ENCODE measurements around the gene HIP1R. TPM values are rescaled to one million over a fixed set of nuclear protein-coding genes. Genes with fewer than 3 reads are reported as not detected.

The HIP1R gene
- polyA plus RNA-seq, 2 donors, result 23.1 to 32.7 TPM

DNA sequence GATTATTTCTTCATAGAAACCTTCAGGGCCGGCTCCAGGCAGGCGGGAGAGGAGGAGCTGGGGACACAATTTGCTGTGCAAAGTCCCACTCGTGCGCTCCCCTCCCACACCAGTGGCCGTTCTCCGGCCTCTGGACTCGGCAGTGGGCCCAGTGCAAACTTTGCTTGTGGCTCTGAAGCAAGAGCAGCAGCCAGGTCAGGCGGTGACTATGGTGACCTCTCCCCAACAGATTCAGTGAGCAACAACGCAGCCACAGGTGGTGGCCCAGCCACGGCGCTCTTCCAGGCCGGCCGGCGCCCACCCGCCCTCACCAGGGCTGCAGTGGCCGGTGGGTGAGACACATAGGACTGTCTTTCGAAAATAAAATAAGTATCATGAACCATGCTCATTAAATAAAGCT lies 31.1 kb downstream of the HIP1R start:
- no peaks in the 10 kb centered on the region for H3K27me3 ChIP-seq (ENCODE audit: control insufficient read depth in 1 of 2, insufficient read depth in 2 of 2, low read length in 2 of 2)
- H3K4me3 ChIP-seq (ENCODE audit: low read depth in 1 of 2, low read length in 2 of 2), result no peak overlapping the region
- H3K27ac ChIP-seq (ENCODE audit: low read depth in 2 of 2, low read length in 1 of 2), result no peak overlapping the region
- 87 to 95% methylated on average over 17 of the region's 17 CpGs for WGBS, 2 donors
- peaks cover 15 to 39% of the 10 kb centered on the region in 2 donors for H3K36me3 ChIP-seq (ENCODE audit: control insufficient read depth in 2 of 2, insufficient read depth in 2 of 2, low read length in 1 of 2)
- H3K9me3 ChIP-seq (ENCODE audit: control insufficient read depth in 2 of 2, insufficient read depth in 1 of 2, low read depth in 1 of 2, low read length in 1 of 2), result no peaks in the 10 kb centered on the region
- H3K4me1 ChIP-seq (ENCODE audit: control insufficient read depth in 2 of 2, insufficient read depth in 2 of 2, low read length in 1 of 2), result peaks cover 6 to 23% of the 10 kb centered on the region in 2 donors

DNA sequence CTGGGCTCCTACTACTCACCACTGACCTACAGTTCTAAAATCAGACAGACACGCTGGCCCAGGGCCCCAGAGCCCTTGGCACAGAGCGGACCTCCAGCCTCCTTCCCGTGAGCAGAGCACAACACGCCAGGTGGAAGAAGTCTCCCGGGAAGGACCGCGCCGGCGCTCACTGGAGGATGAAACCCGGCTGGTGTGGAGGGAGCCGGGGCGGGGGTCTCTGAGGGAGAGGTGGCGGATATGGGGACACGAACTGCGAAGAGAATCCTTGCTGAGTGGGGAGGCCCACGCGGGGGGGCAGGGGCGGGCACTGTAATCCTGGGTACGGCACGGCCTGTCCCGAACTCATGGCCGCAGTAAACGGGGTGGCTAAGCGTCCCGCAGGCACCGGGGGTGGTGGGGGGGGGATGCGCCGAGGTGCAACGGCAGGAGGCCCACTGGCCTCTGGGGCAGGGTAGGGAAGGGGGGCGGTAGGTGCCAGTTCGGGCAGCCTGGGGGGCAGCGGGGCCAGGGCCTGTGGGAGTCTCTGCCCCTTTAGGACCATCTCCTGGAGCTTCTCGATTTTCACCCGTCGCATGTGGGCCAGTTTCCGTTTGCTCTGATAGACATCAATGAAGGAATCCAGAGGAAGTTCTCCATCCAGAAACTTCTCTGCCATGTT lies 31.8 kb downstream of the HIP1R start:
- Histone ChIP-seq H3K36me3 (ENCODE audit: control insufficient read depth in 2 of 2, insufficient read depth in 2 of 2, low read length in 1 of 2) (peaks cover 15 to 39% of the 10 kb centered on the region in 2 donors), H3K27me3 (ENCODE audit: control insufficient read depth in 1 of 2, insufficient read depth in 2 of 2, low read length in 2 of 2) (no peaks in the 10 kb centered on the region), H3K9me3 (ENCODE audit: control insufficient read depth in 2 of 2, insufficient read depth in 1 of 2, low read depth in 1 of 2, low read length in 1 of 2) (no peaks in the 10 kb centered on the region), H3K27ac (ENCODE audit: low read depth in 2 of 2, low read length in 1 of 2) (peak overlapping the region in 1 of 2 donors; percentile 18), H3K4me3 (ENCODE audit: low read depth in 1 of 2, low read length in 2 of 2) (no peak overlapping the region), H3K4me1 (ENCODE audit: control insufficient read depth in 2 of 2, insufficient read depth in 2 of 2, low read length in 1 of 2) (peaks cover 6 to 23% of the 10 kb centered on the region in 2 donors)
- 84 to 88% methylated on average over 27 to 36 of the region's 36 CpGs for WGBS, 2 donors

DNA sequence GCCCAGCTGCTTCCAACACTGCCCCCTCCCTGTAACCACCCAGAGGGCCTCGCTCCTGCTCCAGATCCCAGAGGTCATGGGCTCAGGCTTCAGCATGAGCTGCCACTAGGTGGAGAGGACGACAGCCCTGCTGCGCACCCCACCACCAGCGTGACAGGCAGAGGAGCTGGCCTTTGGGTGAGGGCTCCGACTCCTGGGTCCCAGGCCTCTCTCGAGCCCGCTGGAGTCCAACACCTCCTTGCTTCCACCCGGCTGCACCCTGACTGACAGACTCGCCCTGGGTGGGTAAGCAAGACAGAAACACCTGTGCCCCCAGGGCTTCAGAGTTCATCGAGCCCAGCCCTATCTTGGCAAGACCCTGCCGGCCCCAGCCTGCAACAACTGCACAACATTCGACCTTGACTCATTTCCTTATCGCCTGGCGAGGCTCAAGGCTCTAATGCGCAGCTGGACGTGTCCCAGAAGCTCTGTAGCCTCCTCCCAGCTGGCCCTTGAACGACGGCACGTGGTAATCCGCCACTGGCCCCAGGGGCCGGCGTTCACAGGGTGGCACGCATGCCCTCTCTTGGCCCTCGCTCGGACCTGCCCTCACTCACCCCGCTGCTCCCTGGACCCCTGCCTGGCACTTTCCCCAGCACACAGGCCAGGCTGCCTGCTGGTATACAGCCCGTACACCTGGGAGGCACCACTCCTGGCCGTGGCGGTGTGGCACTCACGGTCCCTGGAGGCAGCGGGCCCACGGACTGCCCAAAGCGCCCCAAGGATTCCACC lies 32.6 kb downstream of the HIP1R start:
- peaks cover 6 to 22% of the 10 kb centered on the region in 2 donors for H3K4me1 ChIP-seq (ENCODE audit: control insufficient read depth in 2 of 2, insufficient read depth in 2 of 2, low read length in 1 of 2)

GRCh38 chr12:122868471-122869177 lies 33.4 kb downstream of the HIP1R start:
- Histone ChIP-seq H3K27me3 (ENCODE audit: control insufficient read depth in 1 of 2, insufficient read depth in 2 of 2, low read length in 2 of 2) (no peaks in the 10 kb centered on the region), H3K4me3 (ENCODE audit: low read depth in 1 of 2, low read length in 2 of 2) (no peak overlapping the region), H3K9me3 (ENCODE audit: control insufficient read depth in 2 of 2, insufficient read depth in 1 of 2, low read depth in 1 of 2, low read length in 1 of 2) (no peaks in the 10 kb centered on the region), H3K36me3 (ENCODE audit: control insufficient read depth in 2 of 2, insufficient read depth in 2 of 2, low read length in 1 of 2) (peaks cover 15 to 37% of the 10 kb centered on the region in 2 donors), H3K4me1 (ENCODE audit: control insufficient read depth in 2 of 2, insufficient read depth in 2 of 2, low read length in 1 of 2) (peaks cover 5 to 22% of the 10 kb centered on the region in 2 donors), H3K27ac (ENCODE audit: low read depth in 2 of 2, low read length in 1 of 2) (peak overlapping the region; percentile 39 to 81)
- 86 to 87% methylated on average over 13 of the region's 13 CpGs for WGBS, 2 donors

More for the DNA sequence above, 32.6 kb downstream of the HIP1R start:
- H3K27ac ChIP-seq (ENCODE audit: low read depth in 2 of 2, low read length in 1 of 2), result peak overlapping the region; percentile 39 to 81
- H3K36me3 ChIP-seq (ENCODE audit: control insufficient read depth in 2 of 2, insufficient read depth in 2 of 2, low read length in 1 of 2), result peaks cover 15 to 39% of the 10 kb centered on the region in 2 donors
- no peak overlapping the region for H3K4me3 ChIP-seq (ENCODE audit: low read depth in 1 of 2, low read length in 2 of 2)
- H3K27me3 ChIP-seq (ENCODE audit: control insufficient read depth in 1 of 2, insufficient read depth in 2 of 2, low read length in 2 of 2), result no peaks in the 10 kb centered on the region
- H3K9me3 ChIP-seq (ENCODE audit: control insufficient read depth in 2 of 2, insufficient read depth in 1 of 2, low read depth in 1 of 2, low read length in 1 of 2), result no peaks in the 10 kb centered on the region
- WGBS, 2 donors, result 36 to 48% methylated on average over 33 of the region's 33 CpGs

DNA sequence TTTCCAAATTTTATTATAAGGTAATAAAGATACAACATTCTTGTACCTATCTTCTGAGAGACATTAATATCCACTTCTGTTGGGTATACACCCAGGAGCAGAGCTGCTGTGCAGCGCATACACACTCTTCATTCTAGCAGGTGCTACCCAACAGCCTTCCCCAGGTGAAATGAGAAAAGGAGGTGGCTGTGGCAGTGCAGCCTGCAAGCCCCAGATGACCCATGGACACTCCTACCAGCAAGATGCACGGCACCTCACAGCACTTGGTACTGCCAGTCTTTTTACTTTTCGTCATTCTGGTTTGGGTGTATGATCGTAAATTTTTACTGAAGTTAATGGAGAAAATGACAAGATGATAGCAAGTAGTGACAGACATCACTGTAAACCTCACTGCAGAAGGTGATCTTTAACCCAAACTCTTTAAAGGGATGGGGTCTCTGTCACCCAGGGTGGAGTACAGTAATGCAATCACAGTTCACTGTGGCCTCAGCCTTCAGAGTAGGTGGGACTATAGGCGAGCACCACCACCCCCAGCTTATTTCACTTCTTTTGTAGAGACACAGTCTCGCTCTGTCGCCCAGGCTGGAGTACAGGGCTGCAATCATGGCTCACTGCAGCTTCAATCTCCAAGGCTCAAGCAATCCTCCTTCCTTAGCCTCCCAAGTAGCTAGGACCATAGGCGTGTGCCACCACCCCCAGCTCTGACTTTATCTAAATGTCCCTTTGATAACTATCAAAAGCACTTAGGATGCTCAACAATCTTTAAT lies 34.1 kb downstream of the HIP1R start:
- no peak overlapping the region for H3K27ac ChIP-seq (ENCODE audit: low read depth in 2 of 2, low read length in 1 of 2)
- H3K9me3 ChIP-seq (ENCODE audit: control insufficient read depth in 2 of 2, insufficient read depth in 1 of 2, low read depth in 1 of 2, low read length in 1 of 2), result no peaks in the 10 kb centered on the region
- H3K4me3 ChIP-seq (ENCODE audit: low read depth in 1 of 2, low read length in 2 of 2), result no peak overlapping the region
- H3K27me3 ChIP-seq (ENCODE audit: control insufficient read depth in 1 of 2, insufficient read depth in 2 of 2, low read length in 2 of 2), result no peaks in the 10 kb centered on the region
- WGBS, 2 donors, result 95 to 96% methylated on average over 8 of the region's 8 CpGs
- H3K4me1 ChIP-seq (ENCODE audit: control insufficient read depth in 2 of 2, insufficient read depth in 2 of 2, low read length in 1 of 2), result peaks cover 5 to 22% of the 10 kb centered on the region in 2 donors
- H3K36me3 ChIP-seq (ENCODE audit: control insufficient read depth in 2 of 2, insufficient read depth in 2 of 2, low read length in 1 of 2), result peaks cover 15 to 34% of the 10 kb centered on the region in 2 donors

- H3K4me3 ChIP-seq (ENCODE audit: low read depth in 1 of 2, low read length in 2 of 2), result peak overlapping the region in 1 of 2 donors; percentile 38
- peaks cover 5 to 22% of the 10 kb centered on the region in 2 donors for H3K4me1 ChIP-seq (ENCODE audit: control insufficient read depth in 2 of 2, insufficient read depth in 2 of 2, low read length in 1 of 2)
- WGBS, 2 donors, result 91 to 93% methylated on average over 11 of the region's 11 CpGs
- H3K27me3 ChIP-seq (ENCODE audit: control insufficient read depth in 1 of 2, insufficient read depth in 2 of 2, low read length in 2 of 2), result no peaks in the 10 kb centered on the region
- H3K9me3 ChIP-seq (ENCODE audit: control insufficient read depth in 2 of 2, insufficient read depth in 1 of 2, low read depth in 1 of 2, low read length in 1 of 2), result no peaks in the 10 kb centered on the region
- H3K36me3 ChIP-seq (ENCODE audit: control insufficient read depth in 2 of 2, insufficient read depth in 2 of 2, low read length in 1 of 2), result peaks cover 15 to 34% of the 10 kb centered on the region in 2 donors
- peak overlapping the region in 1 of 2 donors; percentile 30 for H3K27ac ChIP-seq (ENCODE audit: low read depth in 2 of 2, low read length in 1 of 2)
Measured at GRCh38 chr12:122870163-122870842, 35.0 kb downstream of the HIP1R start.

GRCh38 chr12:122870867-122871664 lies 35.8 kb downstream of the HIP1R start:
- peak overlapping the region; percentile 77 to 91 for H3K27ac ChIP-seq (ENCODE audit: low read depth in 2 of 2, low read length in 1 of 2)
- H3K27me3 ChIP-seq (ENCODE audit: control insufficient read depth in 1 of 2, insufficient read depth in 2 of 2, low read length in 2 of 2), result no peaks in the 10 kb centered on the region
- 26 to 29% methylated on average over 15 of the region's 15 CpGs for WGBS, 2 donors
- no peaks in the 10 kb centered on the region for H3K9me3 ChIP-seq (ENCODE audit: control insufficient read depth in 2 of 2, insufficient read depth in 1 of 2, low read depth in 1 of 2, low read length in 1 of 2)
- peaks cover 15 to 34% of the 10 kb centered on the region in 2 donors for H3K36me3 ChIP-seq (ENCODE audit: control insufficient read depth in 2 of 2, insufficient read depth in 2 of 2, low read length in 1 of 2)
- peak overlapping the region; percentile 27 to 38 for H3K4me3 ChIP-seq (ENCODE audit: low read depth in 1 of 2, low read length in 2 of 2)
- peaks cover 5 to 22% of the 10 kb centered on the region in 2 donors for H3K4me1 ChIP-seq (ENCODE audit: control insufficient read depth in 2 of 2, insufficient read depth in 2 of 2, low read length in 1 of 2)

Measured in esophagus (tissue), 2 donors.